GM12891 (cell line): ENCODE measurements around the gene EXOC3.

Source experiments
- PAX5 ChIP-seq: IDR thresholded peaks from 2 replicates; pipeline ENCODE4 v1.6.1; 2011; ENCODE audit warnings: low read length, moderate library complexity, mild to moderate bottlenecking; ENCODE audit not compliant: insufficient read depth, severe bottlenecking
- POLR2A ChIP-seq: IDR thresholded peaks from 2 replicates; pipeline ENCODE4 v1.6.1; 2011; ENCODE audit warnings: low read depth, low read length, control low read depth
- POLR2AphosphoS5 ChIP-seq: IDR thresholded peaks from 2 replicates; pipeline ENCODE4 v1.6.1; 2011; ENCODE audit warnings: low read depth, low read length, control low read depth
- POU2F2 ChIP-seq: IDR thresholded peaks from 2 replicates; pipeline ENCODE4 v1.6.1; 2011; ENCODE audit warnings: low read depth, mild to moderate bottlenecking, control low read depth, low read length, moderate library complexity
- SPI1 ChIP-seq: IDR thresholded peaks from 2 replicates; pipeline ENCODE4 v1.6.1; 2011; ENCODE audit warnings: low read depth, low read length, control low read depth
- TAF1 ChIP-seq: IDR thresholded peaks from 2 replicates; pipeline ENCODE4 v1.6.1; 2011; ENCODE audit warnings: low read depth, low read length, control low read depth

GRCh38 chr5:479566-480319 lies 36.8 kb downstream of the EXOC3 start:
- TF ChIP-seq POLR2A (no peak), TAF1 (no peak), POLR2AphosphoS5 (no peak), SPI1 (no peak), PAX5 (no peak), POU2F2 (no peak)
